HepG2 (cell line): ENCODE results near the gene SH3GL1. TPM values are rescaled to one million over a fixed set of nuclear protein-coding genes. Genes with fewer than 3 reads are reported as not detected.

Experiments used
- HDAC1 ChIP-seq: sonication (generic); formaldehyde crosslinking; IDR thresholded peaks from 2 replicates; pipeline ENCODE4 v1.5.1; 2020; ENCODE audit warnings: mild to moderate bottlenecking, missing genetic modification reagents
- HNRNPK ChIP-seq: fragments of 200-400 bp; formaldehyde crosslinking; IDR thresholded peaks from 2 replicates; pipeline ENCODE4 v1.6.1; 2018; ENCODE audit warnings: low read length, low read depth, moderate library complexity, mild to moderate bottlenecking; ENCODE audit not compliant: poor library complexity, severe bottlenecking
- KMT2A ChIP-seq: sonication (generic); formaldehyde crosslinking; IDR thresholded peaks from 2 replicates; pipeline ENCODE4 v1.4.0; 2020; ENCODE audit warnings: missing genetic modification reagents
- TARDBP ChIP-seq: sonication (generic); formaldehyde crosslinking; IDR thresholded peaks from 2 replicates; pipeline ENCODE4 v1.8.0; 2022; ENCODE audit warnings: mild to moderate bottlenecking, missing genetic modification reagents
- YEATS4 ChIP-seq: sonication (generic); formaldehyde crosslinking; IDR thresholded peaks from 2 replicates; pipeline ENCODE4 v1.4.0; 2020; ENCODE audit warnings: missing genetic modification reagents, borderline replicate concordance
- ZBTB7A ChIP-seq: sonication (generic); formaldehyde crosslinking; IDR thresholded peaks from 2 replicates; pipeline ENCODE4 v1.8.0; 2022; ENCODE audit warnings: mild to moderate bottlenecking, missing genetic modification reagents
- ZBTB7B ChIP-seq: sonication (generic); formaldehyde crosslinking; IDR thresholded peaks from 2 replicates; pipeline ENCODE4 v1.4.0; 2020; ENCODE audit warnings: missing genetic modification reagents
- ZNF605 ChIP-seq: sonication (generic); formaldehyde crosslinking; IDR thresholded peaks from 2 replicates; pipeline ENCODE4 v1.8.0; 2022; ENCODE audit warnings: mild to moderate bottlenecking, missing genetic modification reagents
- polyA plus RNA-seq, 8 experiments: library from polyadenylated mRNA; depleted of rRNA in 3 of 8; stranded (reverse) in 7 of 8; unstranded in 1 of 8; fragments of >200 nt; fragmentation: Illumina TruSeq in 4 of 8; extraction: Trizol in 4 of 8; gene quantifications; 2 replicates each; pipeline versions ENCODE4 v1.2.1 to v1.2.3, GENCODE V29; 2011 to 2016; ENCODE audit warnings: low read depth in 4 of 8, missing spikeins in 1 of 8, mixed read lengths in 1 of 8; ENCODE audit not compliant: insufficient read depth in 1 of 8
- total RNA-seq, 5 experiments: library from RNA; depleted of rRNA; stranded (reverse); fragments of >200 nt; fragmentation: Illumina TruSeq; extraction: Trizol; gene quantifications; 2 replicates each; pipeline ENCODE4 v1.2.3, GENCODE V29; 2016; ENCODE audit warnings: low read depth in 1 of 5
- TF ChIP-seq, protein P1 (sequence below): sonication (generic); formaldehyde crosslinking; IDR thresholded peaks from 2 replicates; pipeline ENCODE4 v1.4.0; 2020; ENCODE audit warnings: missing genetic modification reagents
- TF ChIP-seq, protein P2 (sequence below): sonication (generic); formaldehyde crosslinking; IDR thresholded peaks from 2 replicates; pipeline ENCODE4 v1.4.0; 2020; ENCODE audit warnings: mild to moderate bottlenecking, missing genetic modification reagents
- TF ChIP-seq, protein P3 (sequence below): sonication (generic); formaldehyde crosslinking; IDR thresholded peaks from 2 replicates; pipeline ENCODE4 v1.4.0; 2020; ENCODE audit warnings: mild to moderate bottlenecking, missing genetic modification reagents
- TF ChIP-seq, protein P4 (sequence below): sonication (generic); formaldehyde crosslinking; IDR thresholded peaks from 2 replicates; pipeline ENCODE4 v1.8.0; 2022; ENCODE audit warnings: mild to moderate bottlenecking, missing genetic modification reagents, moderate library complexity
- TF ChIP-seq, protein P5 (sequence below): sonication (generic); formaldehyde crosslinking; IDR thresholded peaks from 2 replicates; pipeline ENCODE4 v1.8.0; 2022; ENCODE audit warnings: mild to moderate bottlenecking, missing genetic modification reagents, moderate library complexity
- TF ChIP-seq, protein P6 (sequence below): IDR thresholded peaks from 2 replicates; pipeline ENCODE4 v1.6.1; 2016; ENCODE audit warnings: missing compliant biosample characterization, missing genetic modification reagents, borderline replicate concordance
- TF ChIP-seq, protein P7 (sequence below): sonication (generic); formaldehyde crosslinking; conservative IDR thresholded peaks from 2 replicates; pipeline ENCODE4 v1.4.0; 2020; ENCODE audit warnings: missing genetic modification reagents

The SH3GL1 gene
- total and polyA plus RNA-seq, 2 of the 13 experiments (the other 11 are each of a cell fraction or from before 2014, with no cell fraction given), result 33.0 to 45.1 TPM

DNA sequence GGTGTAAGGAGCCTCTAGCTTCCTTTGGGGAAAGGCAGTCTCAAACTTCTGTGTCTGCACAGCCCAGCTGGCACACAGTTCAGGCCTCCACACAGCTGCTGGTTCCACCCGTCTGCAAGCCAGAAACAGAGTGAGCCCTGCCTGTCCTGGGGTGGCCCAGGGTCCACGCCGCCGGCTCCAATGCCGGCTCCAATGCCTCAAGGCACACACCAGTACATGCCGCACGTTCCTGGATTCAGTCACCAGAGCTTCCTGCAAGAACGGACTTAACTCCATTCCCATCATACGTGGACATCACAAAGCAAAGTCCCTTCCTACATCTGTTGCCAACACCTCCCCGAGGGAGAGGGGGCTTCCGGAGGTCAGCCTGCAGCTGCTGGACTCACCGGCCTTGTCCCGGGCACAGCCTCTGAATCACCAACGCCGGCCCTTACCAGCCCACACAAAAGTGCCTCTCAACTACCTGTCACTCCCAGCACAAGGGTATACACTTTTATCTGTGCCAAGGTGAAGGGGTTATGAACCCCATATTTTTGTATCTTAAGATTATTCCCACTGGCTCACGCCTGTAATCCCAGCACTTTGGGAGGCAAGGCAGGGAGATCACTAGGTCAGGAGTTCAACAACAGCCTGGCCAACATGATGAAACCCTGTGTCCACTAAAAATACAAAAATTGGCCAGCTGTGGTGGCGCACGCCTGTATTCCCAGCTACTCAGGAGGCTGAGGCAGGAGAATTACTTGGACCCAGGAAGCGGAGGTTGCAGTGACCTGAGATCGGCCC lies 8.5 kb downstream of the SH3GL1 start (continued):
- TF ChIP-seq, protein P1, sequence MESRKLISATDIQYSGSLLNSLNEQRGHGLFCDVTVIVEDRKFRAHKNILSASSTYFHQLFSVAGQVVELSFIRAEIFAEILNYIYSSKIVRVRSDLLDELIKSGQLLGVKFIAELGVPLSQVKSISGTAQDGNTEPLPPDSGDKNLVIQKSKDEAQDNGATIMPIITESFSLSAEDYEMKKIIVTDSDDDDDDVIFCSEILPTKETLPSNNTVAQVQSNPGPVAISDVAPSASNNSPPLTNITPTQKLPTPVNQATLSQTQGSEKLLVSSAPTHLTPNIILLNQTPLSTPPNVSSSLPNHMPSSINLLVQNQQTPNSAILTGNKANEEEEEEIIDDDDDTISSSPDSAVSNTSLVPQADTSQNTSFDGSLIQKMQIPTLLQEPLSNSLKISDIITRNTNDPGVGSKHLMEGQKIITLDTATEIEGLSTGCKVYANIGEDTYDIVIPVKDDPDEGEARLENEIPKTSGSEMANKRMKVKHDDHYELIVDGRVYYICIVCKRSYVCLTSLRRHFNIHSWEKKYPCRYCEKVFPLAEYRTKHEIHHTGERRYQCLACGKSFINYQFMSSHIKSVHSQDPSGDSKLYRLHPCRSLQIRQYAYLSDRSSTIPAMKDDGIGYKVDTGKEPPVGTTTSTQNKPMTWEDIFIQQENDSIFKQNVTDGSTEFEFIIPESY (CRISPR knock-in tag), result peak; percentile 70; the same call in 1 of the 2 replicates
- TF ChIP-seq KMT2A, result no peak
- TF ChIP-seq, protein P2, sequence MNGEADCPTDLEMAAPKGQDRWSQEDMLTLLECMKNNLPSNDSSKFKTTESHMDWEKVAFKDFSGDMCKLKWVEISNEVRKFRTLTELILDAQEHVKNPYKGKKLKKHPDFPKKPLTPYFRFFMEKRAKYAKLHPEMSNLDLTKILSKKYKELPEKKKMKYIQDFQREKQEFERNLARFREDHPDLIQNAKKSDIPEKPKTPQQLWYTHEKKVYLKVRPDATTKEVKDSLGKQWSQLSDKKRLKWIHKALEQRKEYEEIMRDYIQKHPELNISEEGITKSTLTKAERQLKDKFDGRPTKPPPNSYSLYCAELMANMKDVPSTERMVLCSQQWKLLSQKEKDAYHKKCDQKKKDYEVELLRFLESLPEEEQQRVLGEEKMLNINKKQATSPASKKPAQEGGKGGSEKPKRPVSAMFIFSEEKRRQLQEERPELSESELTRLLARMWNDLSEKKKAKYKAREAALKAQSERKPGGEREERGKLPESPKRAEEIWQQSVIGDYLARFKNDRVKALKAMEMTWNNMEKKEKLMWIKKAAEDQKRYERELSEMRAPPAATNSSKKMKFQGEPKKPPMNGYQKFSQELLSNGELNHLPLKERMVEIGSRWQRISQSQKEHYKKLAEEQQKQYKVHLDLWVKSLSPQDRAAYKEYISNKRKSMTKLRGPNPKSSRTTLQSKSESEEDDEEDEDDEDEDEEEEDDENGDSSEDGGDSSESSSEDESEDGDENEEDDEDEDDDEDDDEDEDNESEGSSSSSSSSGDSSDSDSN (CRISPR knock-in tag), result peak; percentile 54
- TF ChIP-seq TARDBP, result 0 out of 2 replicates have a peak, but pooled peaks have one; percentile 40
- TF ChIP-seq, protein P3, sequence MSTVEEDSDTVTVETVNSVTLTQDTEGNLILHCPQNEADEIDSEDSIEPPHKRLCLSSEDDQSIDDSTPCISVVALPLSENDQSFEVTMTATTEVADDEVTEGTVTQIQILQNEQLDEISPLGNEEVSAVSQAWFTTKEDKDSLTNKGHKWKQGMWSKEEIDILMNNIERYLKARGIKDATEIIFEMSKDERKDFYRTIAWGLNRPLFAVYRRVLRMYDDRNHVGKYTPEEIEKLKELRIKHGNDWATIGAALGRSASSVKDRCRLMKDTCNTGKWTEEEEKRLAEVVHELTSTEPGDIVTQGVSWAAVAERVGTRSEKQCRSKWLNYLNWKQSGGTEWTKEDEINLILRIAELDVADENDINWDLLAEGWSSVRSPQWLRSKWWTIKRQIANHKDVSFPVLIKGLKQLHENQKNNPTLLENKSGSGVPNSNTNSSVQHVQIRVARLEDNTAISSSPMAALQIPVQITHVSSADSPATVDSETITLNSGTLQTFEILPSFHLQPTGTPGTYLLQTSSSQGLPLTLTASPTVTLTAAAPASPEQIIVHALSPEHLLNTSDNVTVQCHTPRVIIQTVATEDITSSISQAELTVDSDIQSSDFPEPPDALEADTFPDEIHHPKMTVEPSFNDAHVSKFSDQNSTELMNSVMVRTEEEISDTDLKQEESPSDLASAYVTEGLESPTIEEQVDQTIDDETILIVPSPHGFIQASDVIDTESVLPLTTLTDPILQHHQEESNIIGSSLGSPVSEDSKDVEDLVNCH (CRISPR knock-in tag), result no peak
- TF ChIP-seq, protein P4, sequence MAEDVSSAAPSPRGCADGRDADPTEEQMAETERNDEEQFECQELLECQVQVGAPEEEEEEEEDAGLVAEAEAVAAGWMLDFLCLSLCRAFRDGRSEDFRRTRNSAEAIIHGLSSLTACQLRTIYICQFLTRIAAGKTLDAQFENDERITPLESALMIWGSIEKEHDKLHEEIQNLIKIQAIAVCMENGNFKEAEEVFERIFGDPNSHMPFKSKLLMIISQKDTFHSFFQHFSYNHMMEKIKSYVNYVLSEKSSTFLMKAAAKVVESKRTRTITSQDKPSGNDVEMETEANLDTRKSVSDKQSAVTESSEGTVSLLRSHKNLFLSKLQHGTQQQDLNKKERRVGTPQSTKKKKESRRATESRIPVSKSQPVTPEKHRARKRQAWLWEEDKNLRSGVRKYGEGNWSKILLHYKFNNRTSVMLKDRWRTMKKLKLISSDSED (CRISPR knock-in tag), result no peak
- TF ChIP-seq ZBTB7A (CRISPR knock-in tag), result peak; percentile 78; the same call in 1 of the 2 replicates
- TF ChIP-seq, protein P5, sequence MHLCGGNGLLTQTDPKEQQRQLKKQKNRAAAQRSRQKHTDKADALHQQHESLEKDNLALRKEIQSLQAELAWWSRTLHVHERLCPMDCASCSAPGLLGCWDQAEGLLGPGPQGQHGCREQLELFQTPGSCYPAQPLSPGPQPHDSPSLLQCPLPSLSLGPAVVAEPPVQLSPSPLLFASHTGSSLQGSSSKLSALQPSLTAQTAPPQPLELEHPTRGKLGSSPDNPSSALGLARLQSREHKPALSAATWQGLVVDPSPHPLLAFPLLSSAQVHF (CRISPR knock-in tag), result no peak
- TF ChIP-seq, protein P6, sequence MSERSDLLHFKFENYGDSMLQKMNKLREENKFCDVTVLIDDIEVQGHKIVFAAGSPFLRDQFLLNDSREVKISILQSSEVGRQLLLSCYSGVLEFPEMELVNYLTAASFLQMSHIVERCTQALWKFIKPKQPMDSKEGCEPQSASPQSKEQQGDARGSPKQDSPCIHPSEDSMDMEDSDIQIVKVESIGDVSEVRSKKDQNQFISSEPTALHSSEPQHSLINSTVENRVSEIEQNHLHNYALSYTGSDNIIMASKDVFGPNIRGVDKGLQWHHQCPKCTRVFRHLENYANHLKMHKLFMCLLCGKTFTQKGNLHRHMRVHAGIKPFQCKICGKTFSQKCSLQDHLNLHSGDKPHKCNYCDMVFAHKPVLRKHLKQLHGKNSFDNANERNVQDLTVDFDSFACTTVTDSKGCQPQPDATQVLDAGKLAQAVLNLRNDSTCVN (CRISPR knock-in tag), result 0 out of 2 replicates have a peak, but pooled peaks have one; percentile 17
- 0 out of 2 replicates have a peak, but pooled peaks have one; percentile 46 for TF ChIP-seq ZNF605
- TF ChIP-seq HNRNPK, result no peak
- TF ChIP-seq ZBTB7B, result peak; percentile 71
- TF ChIP-seq, protein P7, sequence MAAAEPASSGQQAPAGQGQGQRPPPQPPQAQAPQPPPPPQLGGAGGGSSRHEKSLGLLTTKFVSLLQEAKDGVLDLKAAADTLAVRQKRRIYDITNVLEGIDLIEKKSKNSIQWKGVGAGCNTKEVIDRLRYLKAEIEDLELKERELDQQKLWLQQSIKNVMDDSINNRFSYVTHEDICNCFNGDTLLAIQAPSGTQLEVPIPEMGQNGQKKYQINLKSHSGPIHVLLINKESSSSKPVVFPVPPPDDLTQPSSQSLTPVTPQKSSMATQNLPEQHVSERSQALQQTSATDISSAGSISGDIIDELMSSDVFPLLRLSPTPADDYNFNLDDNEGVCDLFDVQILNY (CRISPR knock-in tag), result no peak
- TF ChIP-seq YEATS4 (CRISPR knock-in tag), result peak; percentile 36; the same call in 1 of the 2 replicates
- TF ChIP-seq HDAC1 (CRISPR knock-in tag), result 0 out of 2 replicates have a peak, but pooled peaks have one; percentile 4
